Measurements from ENCODE around the gene DAB1.

The DAB1 gene

DNA sequence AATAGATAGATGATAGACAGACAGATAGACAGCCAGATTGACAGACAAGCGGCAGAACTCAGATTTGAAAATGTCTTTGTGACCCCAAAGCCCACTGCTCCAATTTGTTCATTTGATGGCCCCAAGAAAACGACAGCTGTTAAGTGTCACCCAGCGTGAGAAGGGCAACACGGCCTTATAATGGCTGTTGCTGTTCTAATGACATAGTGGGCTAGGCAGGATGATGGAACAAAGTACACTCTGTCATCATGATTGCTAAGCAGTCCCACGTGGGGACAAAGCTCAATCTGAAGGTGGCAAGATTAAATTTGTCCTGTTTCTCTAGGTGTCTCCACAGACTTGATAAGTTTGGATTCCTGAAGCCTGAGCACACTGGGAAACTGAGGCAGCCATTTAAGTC lies 112.9 kb downstream of the DAB1 start:
- DNase-seq: no peak

DNA sequence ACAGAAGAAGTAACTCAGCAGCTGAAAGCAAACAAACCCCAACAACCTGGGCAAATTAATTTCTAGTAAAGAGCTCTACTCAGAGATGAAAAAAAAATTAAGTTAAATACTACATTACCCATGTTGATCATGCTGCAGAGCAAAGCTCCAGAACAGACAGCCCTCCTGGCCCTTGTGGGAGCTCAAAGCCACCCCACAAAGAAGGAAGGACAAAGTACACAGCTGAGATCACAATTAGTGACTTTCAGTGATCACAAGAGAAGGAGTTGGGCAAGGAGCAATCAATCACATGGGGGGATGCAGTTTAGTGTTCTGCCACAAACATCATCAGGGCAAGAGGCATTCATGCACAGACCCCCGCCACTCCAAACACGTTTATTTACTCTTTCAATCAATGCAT lies 114.2 kb downstream of the DAB1 start:
- DNase-seq: no peak

DNA sequence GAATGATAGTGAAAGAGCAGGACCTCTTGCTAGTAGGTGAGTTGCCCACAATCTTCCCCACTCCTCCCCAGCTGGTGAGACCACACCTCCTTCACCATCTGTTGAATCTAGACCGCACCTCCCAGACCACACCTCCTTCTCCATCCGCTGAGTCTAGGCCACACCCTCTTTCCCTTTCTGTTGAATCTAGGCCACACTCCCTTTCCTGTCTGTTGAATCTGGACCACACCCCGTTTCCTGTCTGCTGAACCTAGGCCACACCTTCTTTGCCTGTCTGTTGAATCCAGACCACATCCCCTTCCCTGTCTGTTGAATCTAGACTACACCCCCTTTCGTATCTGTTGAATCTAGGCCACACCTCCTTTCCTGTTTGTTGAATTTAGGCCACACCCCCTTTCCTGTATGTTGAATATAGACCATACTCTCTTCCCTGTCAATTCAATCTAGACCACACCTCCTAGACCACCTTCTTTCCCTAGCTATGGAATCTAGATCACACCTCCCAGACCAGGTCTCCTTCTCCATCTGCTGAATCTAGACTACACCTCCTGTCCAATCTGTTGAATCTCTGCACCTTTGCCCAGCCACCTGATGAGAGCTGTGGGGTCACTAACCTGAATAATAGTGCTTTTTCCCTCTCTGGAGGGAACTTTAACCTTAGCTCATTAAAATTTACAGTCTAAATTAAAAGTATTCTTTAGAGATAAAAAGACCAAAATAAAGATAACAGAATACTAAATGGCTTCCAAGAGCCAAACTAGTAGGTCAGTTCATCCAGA lies 116.3 kb downstream of the DAB1 start:
- DNase-seq: peak; percentile 92

DNA sequence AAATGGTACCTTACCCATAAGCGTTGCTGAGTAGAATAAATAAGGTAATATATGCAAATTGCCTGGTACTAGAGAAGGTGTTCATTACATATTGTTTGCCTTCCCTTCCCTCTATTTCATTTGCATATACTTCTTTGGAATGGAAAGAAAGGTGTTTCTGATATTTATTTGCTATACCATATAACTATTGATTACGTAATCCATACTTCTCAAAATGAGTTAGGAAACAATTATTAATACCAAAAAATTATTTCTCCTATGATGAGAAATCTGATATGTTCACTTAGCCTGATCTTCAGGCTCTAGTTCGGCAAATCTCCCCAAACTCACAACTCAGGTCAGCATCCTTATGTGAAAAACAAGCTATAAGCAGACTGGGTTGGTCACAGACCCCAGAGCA lies 119.3 kb downstream of the DAB1 start:
- no peak for DNase-seq

DNA sequence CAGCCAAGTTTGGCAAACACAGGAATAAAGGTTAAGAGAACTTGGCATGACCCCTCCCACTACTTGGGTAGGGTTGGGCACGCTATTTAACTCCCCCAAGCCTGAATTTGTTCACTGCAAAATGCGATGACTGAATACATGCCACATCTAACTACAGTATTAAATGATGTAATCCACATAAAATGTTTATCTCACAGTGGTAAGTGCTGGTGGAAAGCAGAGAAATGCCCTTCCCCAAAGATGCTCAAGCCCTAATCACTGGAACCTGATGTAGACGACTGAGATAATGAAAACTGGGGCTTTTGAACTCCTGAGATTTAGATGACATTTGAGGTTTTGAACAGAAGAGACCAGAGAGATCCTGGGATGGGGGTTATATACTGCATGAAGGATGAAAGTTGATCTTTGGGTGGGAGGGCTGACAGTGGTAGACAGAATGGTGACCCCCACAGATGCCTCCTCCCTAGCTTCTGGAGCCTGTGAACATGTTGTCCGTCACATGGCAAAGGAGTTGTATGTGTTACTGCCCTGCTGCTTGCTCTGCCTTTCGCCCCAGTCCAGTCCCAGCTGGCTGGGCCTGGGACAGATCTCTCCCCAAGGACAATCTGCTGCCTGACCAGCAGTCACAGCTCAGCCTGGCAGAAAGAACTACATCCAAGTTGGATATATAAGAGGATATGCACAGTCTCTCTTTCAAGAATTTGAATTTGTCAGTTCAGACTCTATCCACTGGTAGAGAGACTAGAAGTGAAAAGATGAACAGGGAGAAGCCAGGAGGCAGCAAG lies 120.9 kb downstream of the DAB1 start:
- no peak for DNase-seq

DNA sequence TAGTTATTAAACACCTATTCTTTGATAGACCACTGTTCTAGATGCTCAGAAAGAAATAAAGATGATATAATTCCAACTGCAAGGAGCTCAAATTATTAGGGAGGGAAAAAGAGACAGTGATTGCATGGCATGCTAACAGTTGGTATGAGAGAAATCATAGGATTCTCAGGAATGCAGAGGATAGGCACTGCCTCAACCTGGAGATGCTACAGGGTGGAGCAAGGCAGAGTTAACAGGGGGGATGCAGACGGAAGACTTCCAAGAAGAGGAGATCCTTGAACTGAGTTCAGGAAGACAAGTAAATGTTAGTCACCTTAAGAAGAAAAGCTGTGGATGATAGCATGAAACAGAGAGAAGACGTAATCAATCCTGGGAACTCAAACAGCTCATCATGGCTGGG lies 123.7 kb downstream of the DAB1 start:
- DNase-seq: no peak

DNA sequence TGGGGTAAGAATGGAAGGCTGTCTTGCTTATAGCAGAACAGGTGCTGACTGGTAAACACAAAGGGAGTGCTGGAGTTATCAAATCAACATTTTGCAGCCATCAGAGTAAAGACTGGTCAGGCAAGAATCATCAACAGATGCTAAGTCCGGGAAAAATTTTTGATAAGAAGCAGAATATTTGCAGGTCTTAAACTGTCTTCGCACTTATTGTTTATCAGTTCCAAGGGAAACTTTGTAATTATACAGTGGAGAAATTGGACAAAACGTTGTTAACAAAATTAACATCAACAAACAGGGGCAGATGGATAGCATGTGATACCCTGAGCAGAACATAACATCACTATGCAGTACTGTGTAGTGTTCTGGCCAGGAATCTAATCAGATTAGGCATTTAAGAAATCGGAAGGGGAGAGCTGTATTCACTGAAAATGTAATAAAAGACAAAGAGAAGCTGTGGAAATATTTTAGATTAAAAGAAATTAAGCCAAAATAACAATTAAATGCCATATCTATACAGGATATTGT lies 127.1 kb downstream of the DAB1 start:
- no peak for DNase-seq

DNA sequence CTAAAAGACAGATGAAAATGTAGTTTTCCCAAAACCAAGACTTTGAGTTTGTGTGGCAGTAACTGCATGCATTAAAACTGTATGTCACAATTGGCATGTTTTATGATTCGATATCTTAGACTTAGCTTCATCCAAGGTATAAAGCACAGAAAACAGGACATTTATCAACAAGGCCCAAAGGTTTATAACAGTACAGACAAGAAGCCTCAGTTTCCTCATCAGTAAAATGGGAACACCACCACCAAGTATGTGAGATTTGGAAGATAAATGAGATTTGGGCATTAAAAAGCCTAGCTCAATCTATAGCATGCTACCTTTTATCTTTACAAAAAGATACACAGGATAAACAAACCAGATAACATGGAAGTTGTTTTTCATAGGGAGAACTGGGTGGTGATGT lies 128.5 kb downstream of the DAB1 start:
- no peak for DNase-seq

DNA sequence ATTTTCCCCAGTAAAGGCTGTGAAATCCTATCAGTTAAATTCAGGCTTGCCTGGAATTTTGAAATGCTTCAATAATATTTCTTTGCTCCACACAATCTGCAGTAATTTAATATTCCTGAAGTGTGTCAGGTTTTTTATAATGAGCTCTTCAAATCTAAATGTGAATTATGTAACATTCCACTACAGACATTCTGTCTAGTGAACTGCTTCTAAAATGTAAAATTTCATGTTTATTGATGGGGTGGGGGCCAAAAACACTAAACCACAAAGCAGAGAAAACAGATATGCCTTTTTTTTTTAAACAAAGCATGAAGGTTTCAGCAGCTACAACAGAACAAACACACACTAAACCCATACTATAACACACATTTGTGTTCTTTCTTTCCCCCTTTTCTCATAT lies 129.7 kb downstream of the DAB1 start:
- no peak for DNase-seq

DNA sequence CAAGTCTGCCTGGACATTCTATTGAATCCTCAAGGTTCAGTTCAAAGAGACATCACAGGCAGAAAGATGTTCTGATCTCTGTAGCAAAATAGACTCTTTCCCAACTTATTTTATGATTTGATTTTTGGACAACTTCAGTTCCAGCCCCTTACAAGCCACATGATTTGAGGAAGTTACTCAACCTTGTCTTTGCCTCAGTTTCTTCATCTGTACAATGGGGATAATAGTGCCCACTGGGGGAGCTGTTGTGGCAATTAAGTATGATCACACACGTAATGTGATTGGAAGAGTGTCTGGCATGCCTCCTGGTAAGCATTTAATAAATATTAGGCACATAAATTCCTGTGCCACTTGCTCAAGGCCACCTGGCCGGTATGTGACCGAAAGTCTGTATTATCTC lies 130.6 kb downstream of the DAB1 start:
- no peak for DNase-seq

DNA sequence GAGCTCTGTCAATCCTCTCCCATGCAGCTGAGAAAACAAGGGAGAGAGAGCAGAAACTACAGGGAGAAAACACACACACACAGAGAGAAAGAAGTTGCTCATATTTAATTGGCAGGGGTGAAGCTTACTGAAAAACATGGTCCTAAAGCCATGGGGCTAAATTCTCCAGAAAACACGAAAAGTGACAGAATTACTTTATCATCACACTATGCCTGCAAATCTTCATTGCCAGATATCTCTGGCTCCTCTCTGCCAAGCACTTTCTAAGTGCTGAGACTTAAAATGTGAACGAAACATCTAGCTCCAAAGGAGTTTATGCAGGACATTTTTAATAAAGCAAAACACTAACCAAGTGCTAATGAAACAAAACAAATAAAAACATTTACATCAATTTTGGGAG lies 134.1 kb downstream of the DAB1 start:
- DNase-seq: no peak

DNA sequence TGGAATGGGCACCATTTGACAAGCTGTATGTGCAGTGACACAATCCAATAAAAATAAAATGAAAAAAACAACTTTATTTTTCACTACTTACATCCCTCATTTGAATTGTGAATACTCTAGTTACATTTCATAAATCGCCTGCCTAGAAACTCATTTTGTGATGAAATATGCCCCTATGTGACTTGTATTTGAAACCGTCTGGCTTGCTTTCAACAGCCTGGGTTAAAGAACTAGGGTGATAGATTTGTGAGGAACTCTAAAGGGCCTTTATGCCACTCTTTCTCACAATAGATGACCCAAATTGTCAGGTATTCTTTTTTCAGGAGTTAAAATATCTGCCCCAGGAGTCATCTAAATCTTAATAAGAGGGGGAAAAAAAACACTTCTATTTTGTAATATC lies 137.9 kb downstream of the DAB1 start:
- DNase-seq: no peak

DNA sequence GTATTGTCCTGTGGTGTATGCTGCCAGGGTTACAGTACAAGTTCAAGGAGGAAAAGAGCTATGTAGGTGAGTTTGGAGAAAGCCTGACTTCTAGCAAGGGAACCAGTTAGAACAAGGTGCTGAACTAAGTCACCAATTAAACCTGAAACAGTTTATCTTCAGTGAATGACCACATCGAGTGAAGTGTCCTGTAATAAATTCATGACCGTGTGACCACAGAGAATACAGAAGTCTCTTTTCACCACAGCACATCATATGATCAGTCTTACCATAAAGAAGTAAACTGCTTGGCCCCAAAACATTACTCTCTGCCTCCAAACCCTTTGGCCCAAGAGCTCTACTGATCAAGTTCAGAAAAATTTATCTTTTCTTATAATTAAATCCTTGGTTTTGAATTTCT lies 141.4 kb downstream of the DAB1 start:
- DNase-seq: no peak

DNA sequence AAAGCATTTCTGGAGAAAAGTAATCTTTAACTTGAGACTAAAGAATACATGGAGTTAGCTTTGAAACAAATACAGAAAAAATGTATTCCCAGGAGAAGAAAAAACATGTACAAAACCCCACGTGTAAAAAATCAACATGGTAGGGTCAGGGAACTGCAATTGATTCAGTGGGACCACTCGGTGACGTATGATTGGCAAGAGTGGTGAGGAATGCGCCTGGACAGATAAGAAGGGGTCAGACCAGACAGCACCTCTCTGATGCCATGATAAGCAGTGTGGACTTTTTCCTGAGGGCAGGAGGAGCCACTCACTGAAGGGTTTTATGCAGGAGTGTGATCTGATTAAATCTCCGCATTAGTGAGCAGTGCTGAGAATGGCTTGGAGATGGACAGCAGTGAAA lies 142.5 kb downstream of the DAB1 start:
- DNase-seq: no peak

DNA sequence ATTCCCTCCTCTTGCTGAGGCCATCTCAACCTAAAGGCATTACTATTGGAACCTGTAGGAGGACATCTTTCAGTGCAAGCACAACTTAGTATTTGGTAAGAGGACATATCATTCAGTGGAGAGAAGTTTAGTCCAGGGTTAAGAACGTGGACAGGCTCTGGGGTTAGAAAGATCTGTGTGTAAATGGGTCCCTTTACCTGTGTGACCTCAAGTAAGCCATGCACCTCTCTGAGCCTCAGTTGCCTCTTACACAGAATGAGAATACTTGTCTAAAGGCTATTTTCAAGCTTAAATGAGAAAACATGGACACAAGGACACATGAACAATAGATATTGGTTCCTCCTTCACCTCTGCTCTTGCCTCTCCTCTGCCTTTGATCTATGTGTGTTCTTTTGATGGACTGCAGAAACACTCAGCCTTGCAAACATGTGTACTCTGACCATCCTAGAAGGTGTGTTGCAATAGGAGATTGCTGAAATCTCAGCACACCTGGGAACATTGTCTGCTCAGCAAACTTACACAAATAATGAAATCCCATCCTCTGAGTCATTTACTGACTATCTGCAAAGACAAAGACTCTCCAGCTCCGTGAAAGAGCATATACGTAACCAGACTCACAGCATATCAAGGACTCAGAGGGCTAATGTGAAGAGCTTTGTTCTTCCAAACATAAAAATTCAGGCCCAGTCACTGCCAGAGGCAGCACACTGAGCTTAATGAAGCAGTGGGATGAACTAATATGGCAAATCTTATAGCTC lies 143.8 kb downstream of the DAB1 start:
- DNase-seq: no peak

DNA sequence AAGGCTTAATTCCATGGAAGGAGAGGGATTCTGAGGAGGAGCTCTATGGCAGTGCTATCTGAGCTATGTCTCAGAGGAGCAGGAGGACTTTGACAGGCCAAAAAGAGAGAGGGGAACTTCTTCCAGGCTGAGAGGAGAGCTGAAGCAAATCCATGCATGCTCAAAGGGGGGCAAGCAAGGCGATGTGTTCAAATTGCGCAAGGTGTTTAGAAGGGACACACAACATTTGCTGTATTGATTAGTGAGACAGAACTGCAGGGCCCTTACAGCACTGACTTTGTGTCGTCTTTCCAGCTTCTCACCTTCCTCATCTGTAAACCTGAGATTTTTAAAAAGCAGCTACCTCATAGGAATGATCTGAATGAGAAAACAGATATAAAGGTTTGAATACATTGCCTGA lies 145.3 kb downstream of the DAB1 start:
- no peak for DNase-seq

DNA sequence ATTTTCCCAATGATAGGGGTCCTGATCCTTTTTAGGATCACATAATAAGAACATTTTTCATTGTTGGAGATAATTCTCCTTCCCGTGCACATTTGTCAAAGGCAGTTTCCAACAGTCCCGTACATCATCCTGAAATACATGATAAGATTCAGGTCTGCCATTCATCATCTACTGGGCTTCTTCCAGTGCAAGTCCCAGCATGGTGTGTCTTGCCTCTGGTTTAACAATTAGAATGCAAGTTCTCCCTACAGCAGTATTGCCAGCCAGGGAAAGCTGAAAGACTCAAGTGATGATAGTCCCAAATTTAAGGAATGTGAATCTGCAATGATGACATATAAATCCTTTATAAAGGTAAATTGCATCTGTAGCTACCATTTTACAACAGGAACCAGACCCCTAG lies 146.2 kb downstream of the DAB1 start:
- no peak for DNase-seq

DNA sequence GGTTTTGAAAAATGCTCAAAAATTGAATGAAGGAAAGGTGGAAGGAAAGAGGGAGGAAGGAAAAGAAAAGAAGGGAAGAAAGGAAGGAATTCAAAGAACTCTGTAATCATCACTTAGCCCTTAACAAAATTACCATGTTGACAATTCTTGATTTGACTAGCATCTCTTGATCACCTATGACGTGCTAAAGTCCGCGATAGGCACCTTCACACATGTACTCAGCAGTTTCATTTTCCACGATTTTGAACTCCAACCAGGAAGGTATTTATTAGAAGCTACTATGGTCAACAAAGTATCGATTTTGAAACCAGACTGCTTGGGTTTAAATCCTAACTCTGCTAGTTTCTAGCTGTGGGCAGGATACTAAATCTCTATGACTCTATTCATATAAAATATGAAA lies 146.9 kb downstream of the DAB1 start:
- no peak for DNase-seq

DNA sequence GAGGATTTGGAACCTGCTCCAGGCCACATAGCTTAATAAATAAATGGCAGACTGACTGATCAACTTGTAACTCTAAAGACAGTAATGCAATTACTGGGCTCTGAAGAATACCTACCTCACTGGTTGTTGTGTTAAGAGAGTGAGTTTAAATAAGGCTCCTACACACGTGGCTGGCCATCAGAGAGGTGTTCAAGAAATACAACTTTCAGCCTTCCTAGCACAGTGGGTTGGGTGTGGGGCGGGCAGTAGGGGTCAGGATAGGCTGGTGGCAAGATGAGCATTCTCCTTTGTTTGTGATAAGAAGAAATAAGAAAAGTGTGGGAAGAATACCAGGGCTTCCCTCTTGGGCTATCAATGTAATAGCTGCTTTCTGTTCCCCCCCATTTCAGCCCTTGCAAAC lies 151.3 kb downstream of the DAB1 start:
- DNase-seq: no peak

DNA sequence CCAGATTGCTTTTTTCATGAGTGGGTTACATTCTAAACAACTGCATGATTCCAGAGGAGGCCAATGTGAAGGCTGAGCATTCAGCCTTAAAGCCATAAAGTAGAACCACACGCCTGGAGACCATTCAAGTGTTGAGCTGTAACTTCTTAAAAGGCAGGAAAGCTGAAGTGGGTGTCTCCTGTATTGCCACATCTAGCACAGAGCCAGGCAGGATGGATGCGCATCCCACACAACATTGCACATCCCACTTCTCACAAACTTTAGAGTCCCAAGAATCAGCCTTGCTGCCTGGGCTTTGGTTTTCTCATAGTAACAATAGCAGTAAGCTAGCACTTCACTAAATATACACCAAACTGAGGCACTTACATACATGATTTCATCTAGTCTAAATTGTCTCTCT lies 151.7 kb downstream of the DAB1 start:
- no peak for DNase-seq

DNA sequence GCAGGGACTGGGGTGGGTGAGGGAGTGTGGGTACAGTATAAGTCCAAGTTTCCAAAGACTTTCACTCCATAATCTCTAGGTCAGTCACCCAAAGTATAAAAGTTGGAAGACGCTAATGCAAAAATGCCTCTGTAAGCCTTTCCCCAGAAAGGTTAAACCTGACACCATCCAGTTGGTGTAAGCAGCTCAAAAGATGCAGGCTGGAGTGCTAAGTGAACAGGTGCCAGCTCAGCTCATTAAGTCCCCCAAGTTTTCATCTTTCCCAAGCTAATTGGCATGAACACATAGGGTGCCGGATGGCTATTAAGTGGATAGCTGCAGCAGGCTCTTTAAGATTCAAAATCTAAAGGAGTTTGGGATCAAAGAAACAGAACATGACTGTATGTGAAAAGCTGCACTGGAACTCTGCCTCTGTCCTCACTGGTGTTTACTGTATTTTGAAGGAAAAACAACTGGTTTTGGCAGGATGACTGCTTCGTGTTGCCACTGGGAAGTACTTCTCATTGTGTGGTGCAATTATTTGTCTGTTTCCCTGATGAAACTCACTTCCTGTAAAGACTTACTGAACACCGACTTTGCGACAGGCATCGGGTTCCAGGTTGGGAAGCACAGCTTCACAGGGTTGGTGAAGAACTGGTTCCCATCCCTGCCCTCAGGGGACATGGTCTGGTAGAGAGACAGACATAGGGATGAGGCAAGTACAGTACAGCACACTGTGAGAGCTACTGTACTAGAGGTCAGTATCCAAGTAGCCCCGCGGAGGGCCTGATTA lies 152.7 kb downstream of the DAB1 start:
- DNase-seq: no peak

DNA sequence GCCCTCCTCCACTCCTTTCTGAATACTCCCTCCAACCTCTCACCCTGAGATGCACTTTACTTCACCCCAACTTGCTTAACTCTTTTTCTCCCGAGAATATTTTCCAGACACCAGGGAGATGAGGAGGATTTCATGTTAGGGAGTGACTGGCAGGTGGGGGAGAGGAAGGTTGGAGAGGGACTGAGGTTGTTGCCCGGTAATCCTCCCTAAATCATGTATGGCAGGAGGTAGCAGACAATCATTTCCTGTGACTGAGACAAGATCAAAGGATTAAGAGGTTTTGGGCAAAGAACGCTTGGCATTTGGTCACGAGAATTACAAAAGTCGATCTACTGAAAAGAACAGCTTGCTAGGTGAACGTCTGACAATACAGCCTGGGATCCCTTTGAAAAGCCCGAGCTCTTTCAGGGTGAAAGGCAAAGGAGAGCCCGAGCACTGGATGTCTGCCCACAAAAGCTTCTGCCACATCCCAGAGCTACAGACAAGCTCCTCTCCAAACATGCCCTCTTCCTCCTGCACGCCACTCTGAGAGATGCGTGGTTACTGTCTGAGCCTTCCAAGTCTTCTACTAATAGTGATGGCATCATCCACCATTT lies 154.1 kb downstream of the DAB1 start:
- DNase-seq: no peak
